GM18951 (cell line): ENCODE measurements around the gene PAQR4.

Experiments used
- POLR2A ChIP-seq: IDR thresholded peaks from 4 replicates; pipeline ENCODE4 v1.6.1; 2011; ENCODE audit warnings: mild to moderate bottlenecking; ENCODE audit not compliant: insufficient read length, insufficient read depth; ENCODE audit errors: extremely low read depth
- in situ Hi-C: fragments of 300-500 bp; cut with MboI; formaldehyde crosslinking; loops from one replicate; pipeline ENCODE4 v1.12.0; 2022; ENCODE audit warnings: low sequenced_read_pairs, mixed read lengths, inconsistent platforms; ENCODE audit not compliant: unreplicated experiment

The PAQR4 gene

GRCh38 chr16:2964475-2965336, 4.4 kb upstream of the PAQR4 start:
- in situ Hi-C loops: no loop called here
- TF ChIP-seq POLR2A: no peak

GRCh38 chr16:2966043-2966807, 2.9 kb upstream of the PAQR4 start:
- in situ Hi-C loops: no loop called here
- no peak for TF ChIP-seq POLR2A

- TF ChIP-seq POLR2A: no peak
- in situ Hi-C loops: no loop called here
These were observed 2.3 kb upstream of the PAQR4 start for GRCh38 chr16:2966808-2967191.

- in situ Hi-C loops: no loop called here
- TF ChIP-seq POLR2A: no peak
These were observed 1.9 kb upstream of the PAQR4 start for GRCh38 chr16:2967211-2967631.

GRCh38 chr16:2967721-2968161, 1.4 kb upstream of the PAQR4 start:
- no peak for TF ChIP-seq POLR2A
- in situ Hi-C loops: no loop called here

GRCh38 chr16:2968368-2968737, 795 bp upstream of the PAQR4 start:
- in situ Hi-C loops: no loop called here
- TF ChIP-seq POLR2A: no peak

GRCh38 chr16:2969545-2970521, 685 bp downstream of the PAQR4 start:
- in situ Hi-C loops: no loop called here
- TF ChIP-seq POLR2A: peak; percentile 42

- TF ChIP-seq POLR2A: no peak
- in situ Hi-C loops: no loop called here
These were observed 1.4 kb downstream of the PAQR4 start for GRCh38 chr16:2970563-2970962.

GRCh38 chr16:2971134-2971984, 2.2 kb downstream of the PAQR4 start:
- in situ Hi-C loops: no loop called here
- peak; percentile 32 for TF ChIP-seq POLR2A

- in situ Hi-C loops: no loop called here
- TF ChIP-seq POLR2A: no peak
These were observed 3.0 kb downstream of the PAQR4 start for GRCh38 chr16:2971985-2972784.

- no peak for TF ChIP-seq POLR2A
- in situ Hi-C loops: no loop called here
These were observed 3.9 kb downstream of the PAQR4 start for GRCh38 chr16:2973093-2973492.
